MCF 10A (cell line): ENCODE measurements around the gene COX6B2. TPM values are rescaled to one million over a fixed set of nuclear protein-coding genes. Genes with fewer than 3 reads are reported as not detected.

ENCODE experiments used
- BruUV-seq: library from RNA; stranded (reverse); fragments of 400-500 nt; replicated peaks from 2 replicates; lab custom pipeline; 2021; lab: Mats Ljungman, UMichigan
- CTCF ChIA-PET: fragments of 300-600 bp; sonication (Branson Sonifier 250); formaldehyde crosslinking; extraction: SDS; loops from one replicate; lab custom pipeline; 2021; ENCODE audit warnings: antibody characterized with exemption, inconsistent platforms; lab: Yijun Ruan, JAX
- POLR2A ChIA-PET: fragments of 300-600, 350-650 bp; sonication (Branson Sonifier 250); formaldehyde crosslinking; extraction: SDS; loops from one replicate; lab custom pipeline; 2020; ENCODE audit warnings: antibody characterized with exemption, inconsistent platforms; lab: Yijun Ruan, JAX
- DNase-seq: peaks from one replicate; pipeline ENCODE4 v3.0.0-alpha.2; 2018; ENCODE audit not compliant: unreplicated experiment
- H3K27ac Mint-ChIP-seq: one replicate; pipeline ENCODE4 v1.8.0; 2022; ENCODE audit warnings: mild to moderate bottlenecking, low read depth, mixed read lengths; ENCODE audit not compliant: unreplicated experiment
- H3K27me3 Mint-ChIP-seq: one replicate; pipeline ENCODE4 v1.8.0; 2022; ENCODE audit warnings: mixed read lengths; ENCODE audit not compliant: insufficient read depth, unreplicated experiment
- H3K36me3 Mint-ChIP-seq: one replicate; pipeline ENCODE4 v1.8.0; 2022; ENCODE audit warnings: mild to moderate bottlenecking, moderate library complexity, mixed read lengths; ENCODE audit not compliant: insufficient read depth, unreplicated experiment
- H3K4me1 Mint-ChIP-seq: one replicate; pipeline ENCODE4 v1.8.0; 2022; ENCODE audit warnings: mixed read lengths; ENCODE audit not compliant: insufficient read depth, unreplicated experiment
- H3K4me3 Mint-ChIP-seq: one replicate; pipeline ENCODE4 v1.8.0; 2022; ENCODE audit warnings: mild to moderate bottlenecking, moderate library complexity, mixed read lengths; ENCODE audit not compliant: unreplicated experiment
- H3K9me3 Mint-ChIP-seq: one replicate; pipeline ENCODE4 v1.8.0; 2022; ENCODE audit warnings: mixed read lengths; ENCODE audit not compliant: unreplicated experiment
- CTCF ChIP-seq: fragments of 200-600 bp; IDR thresholded peaks from one replicate; pipeline ENCODE4 v1.8.0; 2022; ENCODE audit warnings: antibody characterized with exemption, mild to moderate bottlenecking; ENCODE audit not compliant: unreplicated experiment
- intact Hi-C: fragments of 100-400 bp; cut with micrococcal nuclease; formaldehyde crosslinking; loops from 2 replicates; pipeline ENCODE4 v1.14.1; 2022
- total RNA-seq: library from RNA; stranded (reverse); gene quantifications from 2 replicates; pipeline ENCODE4 v1.2.3, GENCODE V29; 2022

COX6B2 gene
- total RNA-seq, 1 experiment from 2014 or later: 0.33 TPM

GRCh38 chr19:55372316-55373081 lies 18.0 kb upstream of the COX6B2 start:
- peaks cover 27% of the 10 kb centered on the region for H3K4me1 Mint-ChIP-seq
- no peak overlapping the region for H3K4me3 Mint-ChIP-seq
- intact Hi-C loops: no loop called here
- H3K36me3 Mint-ChIP-seq: peaks cover 10% of the 10 kb centered on the region
- peaks cover 28% of the 10 kb centered on the region for H3K27me3 Mint-ChIP-seq
- no peak for DNase-seq
- no TSS peak for BruUV-seq
- ChIA-PET CTCF (interaction anchor here (0.8 to 2.3 kb wide), 4 partner anchors 12 to 81 kb away, joined by 3 to 7 read pairs (median 4); partner anchors contain the start of gene TMEM238), POLR2A (interaction anchor here (0.7 to 1.3 kb wide), 5 partner anchors 11 to 71 kb away, joined by 3 to 6 read pairs (median 4); partner anchors contain the start of gene KMT5C)
- H3K9me3 Mint-ChIP-seq: no peaks in the 10 kb centered on the region
- H3K27ac Mint-ChIP-seq: no peak overlapping the region
- TF ChIP-seq CTCF: no peak

DNA sequence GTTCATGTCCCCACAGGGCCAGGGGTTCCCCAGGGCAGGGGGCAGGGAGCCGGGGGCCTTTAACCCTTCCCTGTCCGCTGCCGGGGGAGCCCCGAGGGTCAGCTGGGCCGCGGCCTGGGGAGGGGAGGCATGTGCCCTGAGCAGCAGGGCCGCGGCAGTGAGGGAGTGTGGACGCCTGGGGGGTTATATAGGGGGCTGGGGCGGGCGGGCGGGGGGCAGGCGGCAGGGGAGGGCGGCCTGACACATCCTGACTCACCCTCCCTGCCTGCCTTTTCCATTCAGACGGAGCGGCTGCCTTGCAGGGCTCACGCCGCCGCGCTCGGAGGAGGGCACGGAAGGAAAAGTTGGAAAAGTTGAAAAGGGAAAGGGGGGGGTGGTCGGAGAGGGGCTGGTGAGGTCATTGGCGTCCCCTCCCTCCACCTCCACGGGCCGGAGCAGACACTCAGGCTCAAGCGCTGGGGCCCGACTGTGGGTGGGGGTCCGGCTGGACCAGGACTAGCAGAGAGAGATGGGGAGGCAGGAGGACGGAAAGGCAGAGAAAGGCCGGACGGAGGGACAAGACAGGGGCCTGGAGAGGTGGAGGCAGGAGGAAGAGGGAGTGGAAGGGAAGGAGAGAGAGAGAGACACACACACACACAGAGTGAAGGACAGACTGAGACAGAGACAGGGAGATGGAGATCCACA lies 15.9 kb upstream of the COX6B2 start, which contains the start of gene IL11:
TSS of gene IL11 (minus strand) at position 159 of the 684 bp plus-strand sequence. CDS start at position 6, 153 bp downstream.
- intact Hi-C loops: no loop called here
- H3K4me3 Mint-ChIP-seq: peak within 1 kb of the TSS; percentile 78
- H3K27me3 Mint-ChIP-seq: peaks cover 28% of the 10 kb centered on the region
- no peak within 1 kb of the TSS for H3K27ac Mint-ChIP-seq
- no peak for TF ChIP-seq CTCF
- ChIA-PET CTCF (interaction anchor here (0.6 to 2.3 kb wide), 3 partner anchors 18 to 79 kb away, joined by 3 to 7 read pairs (median 3); no protein-coding TSS in a partner anchor), POLR2A (interaction anchor here (0.6 to 2.5 kb wide), 6 partner anchors 13 to 1396 kb away, joined by 3 to 10 read pairs (median 4); partner anchors contain the start of gene KMT5C)
- peaks cover 22% of the 10 kb centered on the region for H3K4me1 Mint-ChIP-seq
- BruUV-seq: no TSS peak
- H3K9me3 Mint-ChIP-seq: no peaks in the 10 kb centered on the region
- no peak for DNase-seq
- peaks cover 10% of the 10 kb centered on the region for H3K36me3 Mint-ChIP-seq

GRCh38 chr19:55369653-55370304 lies 15.3 kb upstream of the COX6B2 start:
- Mint-ChIP-seq H3K27me3 (peaks cover 28% of the 10 kb centered on the region), H3K27ac (no peak overlapping the region), H3K4me3 (peak overlapping the region; percentile 78), H3K36me3 (peaks cover 10% of the 10 kb centered on the region), H3K9me3 (no peaks in the 10 kb centered on the region), H3K4me1 (peaks cover 22% of the 10 kb centered on the region)
- no peak for TF ChIP-seq CTCF
- peak; percentile 56 for DNase-seq
- ChIA-PET CTCF (interaction anchor here (0.6 to 1.3 kb wide), 5 partner anchors 14 to 68 kb away, joined by 3 to 5 read pairs (median 3); no protein-coding TSS in a partner anchor), POLR2A (interaction anchor here (0.6 to 2.5 kb wide), 6 partner anchors 12 to 1395 kb away, joined by 3 to 10 read pairs (median 4); partner anchors contain the start of gene KMT5C)
- intact Hi-C loops: no loop called here
- no TSS peak for BruUV-seq
